Activated effector memory CD4-positive, alpha-beta T cell treated with Interleukin-2 at 50 U/mL for 16 hours (primary cell): Measurements from ENCODE around the gene MAPK6.
"Not testable (repeated sequence)": the region's sequence is repeated elsewhere in the genome, so short reads cannot be mapped to it uniquely, and the experiment has no call there.

Experiments
- DNase-seq: peaks from one replicate; pipeline ENCODE4 v3.0.0-alpha.2; 2020

Gene MAPK6

DNA sequence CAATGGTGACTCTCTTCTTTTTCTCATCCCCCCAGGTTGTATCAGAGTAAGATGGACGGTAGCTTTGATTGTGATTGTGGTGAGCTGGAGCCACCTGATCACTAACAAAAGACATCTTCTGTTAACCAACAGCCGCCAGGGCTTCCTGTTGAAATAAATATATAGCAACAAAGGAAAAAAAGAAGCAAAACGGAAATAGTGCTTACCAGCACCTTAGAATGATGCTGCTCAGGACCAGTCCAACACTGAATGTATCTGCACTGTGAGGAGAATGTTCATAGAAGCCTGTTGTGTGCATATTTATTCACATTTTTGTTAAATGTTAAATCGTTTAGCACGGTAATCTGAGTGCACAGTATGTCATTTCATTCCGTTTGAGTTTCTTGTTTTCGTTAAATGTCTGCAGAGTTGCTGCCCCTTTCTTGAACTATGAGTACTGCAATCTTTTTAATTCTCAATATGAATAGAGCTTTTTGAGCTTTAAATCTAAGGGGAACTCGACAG lies 26.8 kb downstream of the MAPK6 start:
- peak; percentile 24 for DNase-seq

DNA sequence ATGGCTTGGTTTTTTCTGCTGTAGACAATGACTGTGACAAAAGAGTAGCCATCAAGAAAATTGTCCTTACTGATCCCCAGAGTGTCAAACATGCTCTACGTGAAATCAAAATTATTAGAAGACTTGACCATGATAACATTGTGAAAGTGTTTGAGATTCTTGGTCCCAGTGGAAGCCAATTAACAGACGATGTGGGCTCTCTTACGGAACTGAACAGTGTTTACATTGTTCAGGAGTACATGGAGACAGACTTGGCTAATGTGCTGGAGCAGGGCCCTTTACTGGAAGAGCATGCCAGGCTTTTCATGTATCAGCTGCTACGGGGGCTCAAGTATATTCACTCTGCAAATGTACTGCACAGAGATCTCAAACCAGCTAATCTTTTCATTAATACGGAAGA lies 27.5 kb downstream of the MAPK6 start:
- DNase-seq = not testable (repeated sequence)

DNA sequence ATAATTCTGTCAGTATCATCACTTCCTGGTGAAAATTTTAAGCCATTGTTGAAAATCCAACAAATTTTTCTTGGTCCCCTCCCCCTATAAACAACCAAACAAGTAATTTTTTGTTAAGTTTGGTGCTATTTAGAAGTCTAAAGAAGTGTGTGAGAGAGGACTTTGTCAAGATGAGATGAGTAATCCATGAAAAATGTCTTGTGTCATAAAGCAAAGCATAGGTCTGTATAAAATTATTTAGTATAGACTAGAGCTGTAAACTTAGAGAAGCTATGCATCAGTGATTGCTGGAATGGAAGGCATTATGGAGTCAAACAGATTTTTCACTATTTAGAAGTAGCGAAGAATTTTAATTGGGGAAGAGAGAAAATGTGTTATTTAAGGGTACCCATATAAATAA lies 31.4 kb downstream of the MAPK6 start:
- no peak for DNase-seq

DNA sequence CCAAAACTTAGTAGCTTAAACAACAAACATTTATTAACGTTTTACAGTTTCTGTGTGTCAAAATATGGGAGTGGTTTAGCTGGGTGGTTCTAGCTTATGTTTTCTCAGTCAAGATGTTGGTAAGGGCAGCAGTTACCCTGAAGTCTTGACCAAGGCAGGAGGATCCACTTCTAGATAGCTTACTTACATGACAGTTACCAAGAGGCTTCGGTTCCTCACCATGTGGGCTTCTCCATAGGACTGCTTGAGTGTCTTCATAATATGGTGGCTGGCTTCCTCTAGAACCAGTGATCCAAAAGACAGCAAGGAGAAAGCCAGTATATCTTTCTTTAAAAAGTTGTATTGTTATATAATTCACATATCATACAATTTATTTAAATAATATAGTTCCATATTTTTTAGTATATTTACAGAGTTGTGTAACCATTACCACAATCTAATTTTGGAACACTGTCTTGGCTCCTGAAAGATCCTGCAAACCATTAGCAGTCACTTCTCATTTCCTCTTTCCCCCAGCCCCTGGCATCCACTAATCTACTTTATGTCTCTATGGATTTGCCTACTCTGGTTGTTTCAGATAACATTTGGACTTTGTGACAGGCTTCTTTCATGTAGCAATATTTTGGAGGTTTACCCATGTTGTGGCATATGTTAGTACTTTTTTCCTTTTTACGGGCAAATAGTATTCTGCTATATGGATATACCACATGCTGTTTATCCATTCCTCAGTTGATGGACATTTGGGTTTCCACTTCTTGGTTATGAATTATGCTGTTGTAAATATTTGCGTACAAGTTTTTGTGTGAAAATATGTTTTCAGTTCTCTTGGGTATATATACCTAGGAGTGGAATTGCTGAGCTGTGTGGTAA lies 33.3 kb downstream of the MAPK6 start:
- DNase-seq = no peak

DNA sequence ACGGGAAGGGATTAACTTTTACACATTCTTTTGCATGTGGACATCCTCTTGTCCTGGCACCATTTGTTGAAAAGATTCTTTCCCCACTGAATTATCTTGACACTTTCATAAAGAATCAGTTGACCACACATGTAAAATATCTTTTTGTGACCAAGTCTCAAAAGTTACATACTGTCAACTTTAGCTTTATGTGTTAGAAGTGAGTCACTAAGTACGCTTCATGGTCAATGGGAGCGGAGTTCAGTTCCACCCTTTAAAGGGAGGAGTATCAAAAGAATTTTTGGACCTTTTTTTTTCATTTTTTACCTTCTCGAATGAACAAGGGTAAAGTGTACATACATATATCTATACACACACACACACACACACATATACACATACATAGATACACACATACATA lies 35.4 kb downstream of the MAPK6 start:
- DNase-seq = no peak

DNA sequence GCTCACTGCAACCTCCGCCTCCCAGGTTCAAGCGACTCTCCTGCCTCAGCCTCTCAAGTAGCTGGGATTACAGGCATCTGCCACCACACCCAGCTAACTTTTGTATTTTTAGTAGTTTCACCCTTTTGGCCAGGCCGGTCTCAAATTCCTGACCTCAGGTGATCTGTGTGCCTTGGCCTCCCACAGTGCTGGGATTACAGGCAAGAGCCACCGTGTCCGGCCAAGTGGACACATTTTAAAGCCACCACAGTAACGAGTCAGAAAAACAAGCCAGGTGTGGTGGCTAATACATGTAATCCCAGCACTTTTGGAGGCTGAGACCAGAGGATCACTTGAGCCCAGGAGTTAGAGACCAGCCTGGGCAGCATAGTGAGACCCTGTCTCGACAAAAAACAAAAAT lies 35.8 kb downstream of the MAPK6 start:
- not testable (repeated sequence) for DNase-seq

DNA sequence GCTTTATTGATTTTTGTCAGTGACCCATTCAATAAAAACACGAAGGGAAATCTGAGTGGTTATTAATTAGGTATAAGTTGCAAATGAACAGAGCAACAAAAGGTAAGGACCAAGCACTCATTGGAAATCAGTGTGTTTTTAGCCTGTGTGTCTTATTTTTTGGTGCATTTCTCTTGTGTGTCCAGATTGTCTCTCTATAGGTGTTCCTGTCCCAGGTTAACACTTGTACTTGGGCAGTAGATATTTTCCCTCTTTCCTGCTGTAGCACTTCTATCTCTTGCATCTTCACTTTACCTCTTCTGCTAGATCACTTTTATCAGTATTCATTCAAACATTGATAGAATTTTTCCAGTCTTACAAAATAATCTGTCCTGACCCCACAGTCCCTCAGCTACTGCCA lies 37.0 kb downstream of the MAPK6 start:
- DNase-seq = no peak

DNA sequence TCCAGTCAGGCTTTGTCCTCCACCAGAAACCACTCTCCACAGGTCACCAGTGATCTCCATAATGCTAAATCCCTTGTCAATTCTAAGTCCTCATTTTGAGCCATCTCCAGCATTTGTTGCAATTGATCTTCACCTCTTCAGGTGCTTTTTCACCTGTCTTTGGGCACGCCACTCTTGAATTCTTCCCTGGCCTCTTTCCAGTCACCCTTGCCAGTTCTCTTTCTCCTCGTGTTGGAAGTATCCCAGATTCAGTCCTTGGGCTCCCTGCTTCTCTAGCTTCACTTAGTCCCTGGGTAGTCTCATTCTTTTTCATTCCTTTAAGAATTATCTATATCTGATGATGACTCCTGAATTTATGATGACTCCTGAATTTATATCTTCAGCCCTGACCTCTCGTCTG lies 37.5 kb downstream of the MAPK6 start:
- DNase-seq = no peak

DNA sequence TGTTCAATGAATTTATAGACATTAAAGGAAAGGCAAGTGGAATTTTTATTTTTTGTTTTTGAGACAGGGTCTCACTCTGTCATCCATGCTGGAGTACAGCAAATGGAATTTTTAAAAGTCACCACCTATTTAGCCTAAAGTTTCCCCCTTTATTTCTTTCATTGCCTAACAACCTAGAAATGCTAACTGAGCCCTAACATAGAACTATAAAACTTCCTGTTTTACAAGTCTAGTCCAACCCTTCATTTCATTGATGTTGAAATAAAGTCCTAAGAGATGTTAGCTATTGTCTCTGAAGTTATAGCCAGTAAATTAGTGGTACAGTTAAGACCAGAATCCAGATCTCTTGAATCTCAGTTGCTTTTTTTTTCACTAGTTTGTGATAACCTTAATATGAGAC lies 39.0 kb downstream of the MAPK6 start:
- DNase-seq = no peak

DNA sequence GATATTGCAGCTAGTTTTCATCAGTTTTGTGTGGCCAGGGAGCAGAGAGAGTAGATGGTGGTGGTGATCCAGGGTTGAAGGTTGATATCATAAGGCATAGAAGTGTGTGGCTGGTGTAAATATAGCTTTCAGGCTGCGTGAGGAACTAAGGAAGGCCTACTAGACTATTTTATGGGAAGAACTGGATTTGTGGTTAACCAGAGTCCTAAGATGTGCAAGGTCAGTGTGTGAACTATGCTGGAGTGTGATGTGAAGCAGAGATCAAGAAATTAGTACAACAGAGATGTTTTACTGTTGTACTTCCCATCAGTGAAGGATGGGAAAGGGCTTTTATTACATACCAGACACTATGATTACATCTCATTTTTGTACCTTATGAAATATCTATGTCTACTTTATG lies 41.5 kb downstream of the MAPK6 start:
- no peak for DNase-seq

DNA sequence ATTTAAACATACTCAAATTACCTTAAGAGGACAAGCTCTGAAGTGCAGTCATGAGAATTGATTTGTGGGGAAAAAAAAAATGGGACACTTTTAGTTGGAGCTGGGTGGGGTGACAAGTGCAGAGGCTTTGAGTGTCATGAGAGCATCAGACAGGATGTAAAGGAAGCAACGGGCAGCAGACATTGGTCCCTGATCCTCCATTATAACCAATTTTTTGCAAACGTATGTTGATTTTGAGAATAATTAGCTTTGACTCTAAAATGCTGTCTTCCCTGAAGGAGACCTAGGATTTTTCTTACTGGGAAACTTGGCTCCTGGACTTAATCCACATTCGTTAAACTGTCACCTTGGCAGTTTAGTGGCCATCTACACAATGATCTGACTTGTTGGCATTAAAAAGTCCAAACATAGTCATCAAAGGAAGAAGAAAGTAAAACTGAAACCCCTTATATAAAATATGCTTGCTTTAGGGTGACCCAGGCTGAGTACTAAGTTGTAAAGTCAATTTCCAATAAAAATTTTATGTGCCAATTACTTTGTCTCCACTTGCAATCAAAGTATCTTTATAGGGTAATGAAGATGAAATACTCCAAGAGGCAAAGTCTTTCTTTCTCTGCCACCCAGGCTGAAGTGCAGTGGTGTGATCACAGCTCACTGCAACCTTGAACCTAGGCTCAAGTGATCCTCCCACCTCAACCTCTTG lies 48.0 kb downstream of the MAPK6 start:
- DNase-seq = no peak

DNA sequence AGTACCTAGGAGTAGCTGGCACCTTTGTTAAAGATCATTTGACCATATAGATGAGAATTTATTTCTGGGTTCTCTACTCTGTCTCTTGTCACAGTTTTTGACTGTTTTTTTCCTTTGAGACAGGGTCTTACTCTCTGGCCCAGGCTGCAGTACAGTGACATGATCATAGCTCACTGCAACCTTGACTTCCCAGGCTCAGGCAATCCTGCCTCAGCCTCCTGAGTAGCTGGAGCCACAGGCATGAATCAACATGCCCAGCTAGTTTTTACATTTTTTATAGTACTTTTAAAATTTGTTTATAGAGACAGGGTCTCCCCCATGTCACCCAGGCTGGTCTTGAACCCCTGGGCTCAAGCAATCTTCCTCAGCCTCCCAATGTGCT lies 48.5 kb downstream of the MAPK6 start:
- no peak for DNase-seq

DNA sequence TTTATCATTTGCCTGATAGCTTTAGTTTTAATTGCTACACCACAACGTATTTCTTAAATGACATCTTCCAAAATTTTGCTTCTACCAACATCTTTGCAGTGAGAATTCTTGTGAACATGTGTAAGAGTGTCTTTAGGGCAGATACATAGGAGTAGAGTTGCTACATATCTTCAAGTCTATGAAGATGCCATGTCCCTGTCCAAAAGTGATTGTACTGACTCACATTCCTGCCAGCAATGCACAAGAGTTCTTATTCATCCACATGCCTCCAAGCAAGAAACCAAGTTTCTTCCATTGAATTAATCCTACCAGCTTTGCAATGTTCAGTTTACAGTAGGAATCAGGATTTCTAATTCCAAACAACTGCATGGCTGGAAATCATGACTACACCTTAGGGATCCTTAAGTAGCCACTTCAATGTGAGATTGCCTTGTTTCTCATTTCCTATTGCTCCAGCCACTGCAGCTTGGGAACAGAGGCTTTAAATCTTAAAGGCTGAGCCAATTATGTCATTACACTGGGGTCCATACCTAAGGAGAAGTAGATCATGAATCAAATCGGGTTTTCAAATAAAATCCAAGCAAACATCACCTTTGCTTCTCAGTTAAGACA lies 49.1 kb downstream of the MAPK6 start:
- no peak for DNase-seq

DNA sequence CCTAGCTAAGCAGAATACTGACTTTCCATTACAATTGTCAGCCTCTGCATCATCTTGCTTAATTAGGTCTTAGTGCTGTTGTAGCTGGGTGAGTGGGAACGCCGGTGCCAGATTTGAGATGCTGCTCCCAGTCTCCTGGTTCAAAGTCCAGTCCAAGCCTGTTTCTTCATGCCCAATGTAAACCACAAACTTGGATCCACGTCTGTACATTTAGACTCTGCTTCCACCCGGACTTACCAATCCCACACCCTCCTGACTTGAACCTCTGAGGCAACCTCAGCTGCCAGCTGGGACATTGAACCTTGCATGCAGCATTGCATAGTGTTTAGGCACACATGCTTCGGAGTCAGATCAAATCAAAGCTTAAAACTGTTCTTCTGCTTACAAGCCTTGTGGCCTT lies 50.5 kb downstream of the MAPK6 start:
- no peak for DNase-seq

DNA sequence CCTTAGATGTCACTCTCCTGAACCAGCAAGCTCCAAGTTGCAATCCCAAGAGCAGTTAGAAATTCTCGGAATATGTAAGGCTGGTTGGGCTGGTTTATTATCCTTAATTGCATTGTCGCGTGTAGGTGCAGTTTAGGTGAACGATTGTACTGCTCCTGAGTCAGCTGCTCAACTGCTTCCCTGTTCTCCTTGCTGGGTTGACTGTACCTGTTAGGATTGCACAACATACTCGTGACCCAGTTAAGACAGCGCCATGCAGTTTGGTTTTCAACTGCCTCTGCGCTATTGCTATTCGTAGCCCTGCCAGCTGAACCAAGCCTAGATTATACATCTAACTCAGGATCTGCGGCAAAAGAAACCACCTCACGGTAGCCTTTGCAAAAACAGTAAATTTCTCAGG lies 52.6 kb downstream of the MAPK6 start:
- no peak for DNase-seq

DNA sequence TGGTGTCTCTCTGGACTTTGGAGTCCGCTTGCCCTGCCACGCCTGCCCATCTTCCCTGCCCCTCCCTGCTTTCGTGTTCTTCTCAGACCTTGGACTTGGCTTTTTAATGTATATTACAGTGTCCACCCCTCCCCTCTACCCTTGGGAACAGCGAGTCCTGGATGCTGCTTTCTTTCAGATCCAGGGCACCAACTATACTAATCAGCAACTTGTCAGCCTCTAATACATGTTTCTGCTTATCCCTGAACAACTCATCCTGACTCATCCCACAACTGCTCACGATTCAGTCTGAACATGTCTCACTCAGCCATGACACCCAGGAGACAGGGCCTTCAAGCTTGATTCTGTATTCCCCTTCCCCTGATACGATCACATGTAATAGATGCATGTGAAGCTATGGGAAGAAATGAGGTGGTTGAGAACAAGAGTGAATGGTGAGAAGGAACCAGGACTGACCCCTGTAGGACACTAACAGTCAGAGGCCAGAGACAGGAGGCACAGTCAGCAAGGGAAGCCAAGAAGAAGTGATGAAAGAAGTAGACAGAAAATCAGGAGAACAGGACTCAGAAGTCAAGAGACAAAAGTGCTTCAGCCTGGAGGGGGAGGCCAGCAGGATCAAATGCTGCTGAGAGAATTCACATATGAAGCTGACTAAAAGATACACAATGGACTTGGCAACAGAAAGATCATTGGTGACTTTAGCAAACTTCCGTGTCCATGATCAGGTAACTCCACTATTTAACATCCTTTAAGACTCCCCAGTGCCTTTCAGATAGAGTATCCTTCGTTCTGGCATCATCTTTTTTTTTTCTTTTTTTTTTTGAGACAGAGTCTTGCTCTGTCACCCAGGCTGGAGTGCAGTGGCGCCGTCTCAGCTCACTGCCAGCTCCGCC lies 58.1 kb downstream of the MAPK6 start:
- DNase-seq = no peak

DNA sequence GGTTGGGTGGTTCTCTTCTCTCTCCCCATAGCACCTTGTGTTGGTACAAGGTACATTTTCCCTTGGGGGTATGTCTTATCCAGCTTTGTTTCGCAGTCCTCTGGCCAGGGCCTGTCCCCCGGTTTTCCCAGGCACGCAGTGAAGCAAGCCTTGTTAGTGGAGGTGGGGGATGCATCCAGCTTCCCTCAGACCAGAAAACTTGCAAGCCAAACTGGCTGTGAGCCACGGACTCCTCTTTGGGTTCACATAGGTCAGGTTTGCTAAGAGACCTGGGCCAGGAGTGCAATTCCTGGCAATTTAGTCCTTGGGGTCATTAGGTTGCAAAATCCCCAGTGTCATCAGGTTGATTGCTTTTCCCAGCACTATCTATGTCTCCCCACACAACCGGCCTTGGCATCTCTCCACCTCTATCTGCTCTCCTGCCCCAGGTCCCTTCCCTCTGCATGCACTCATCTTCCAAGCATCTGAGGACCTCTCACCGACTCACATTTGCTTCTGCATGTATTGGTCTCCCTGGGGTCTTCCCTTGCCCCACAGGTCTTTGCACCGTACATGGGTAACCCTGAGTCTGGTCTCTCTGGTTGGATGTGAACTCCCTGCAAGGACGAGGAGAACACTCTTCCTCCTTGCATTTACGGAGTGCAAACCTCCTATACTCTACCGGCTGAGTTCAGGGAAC lies 59.3 kb downstream of the MAPK6 start:
- DNase-seq = no peak

DNA sequence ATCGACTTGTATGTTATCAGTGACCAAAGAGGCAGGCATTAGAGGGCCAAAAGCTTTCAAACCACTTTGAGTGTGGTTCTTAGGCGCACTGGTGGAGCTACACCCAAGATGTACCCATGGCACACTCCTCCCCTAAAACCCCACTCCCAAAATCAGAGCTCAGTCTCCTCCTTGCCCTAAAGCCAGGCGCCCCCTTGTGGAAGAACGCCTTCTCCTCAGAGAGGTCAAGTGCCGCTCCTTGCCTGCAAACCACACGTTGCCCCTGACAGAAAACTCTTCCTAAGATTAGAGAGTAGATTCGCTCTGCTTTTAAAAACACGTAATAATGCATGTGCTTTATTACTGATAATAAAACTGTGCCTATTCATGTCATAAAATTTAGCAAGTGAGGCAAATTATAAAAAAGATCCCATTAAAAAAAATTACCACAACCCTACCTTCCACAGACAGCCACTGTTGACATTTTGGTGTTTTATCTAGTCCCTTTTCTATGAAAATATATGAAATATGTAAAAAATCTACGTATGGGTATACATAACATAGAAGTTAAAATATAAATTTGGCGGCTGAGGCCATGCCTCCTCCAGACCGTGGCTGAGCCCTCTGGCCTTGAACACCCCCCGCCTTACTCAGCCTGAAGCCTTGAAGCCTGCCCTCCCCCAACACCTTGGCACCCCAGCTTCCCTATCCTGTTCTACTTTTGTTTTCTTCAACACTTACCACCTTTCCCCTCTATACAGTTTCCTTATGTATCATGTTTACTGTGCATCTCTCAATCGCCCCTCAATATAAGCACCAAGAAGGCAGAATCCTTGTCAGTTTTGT lies 60.1 kb downstream of the MAPK6 start:
- DNase-seq = peak; percentile 61

DNA sequence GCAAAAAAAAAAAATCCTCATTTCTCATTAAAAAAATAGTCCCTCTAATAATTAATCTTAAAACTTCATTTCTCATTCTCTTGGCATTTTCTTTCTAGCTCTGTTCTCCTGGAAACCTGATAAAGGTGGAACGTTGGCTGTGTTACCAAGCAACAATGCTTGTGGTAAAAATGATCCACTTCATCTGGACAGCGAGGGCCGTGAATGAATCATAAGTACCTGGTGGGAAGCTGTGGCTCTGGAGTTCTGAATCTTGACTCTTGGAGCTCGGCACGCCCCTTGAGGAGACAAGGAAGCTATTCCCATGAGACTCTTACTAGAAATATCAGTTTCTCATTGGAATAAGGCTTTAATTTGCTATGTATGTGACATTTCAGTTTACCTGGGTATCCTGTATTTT lies 61.0 kb downstream of the MAPK6 start:
- no peak for DNase-seq

DNA sequence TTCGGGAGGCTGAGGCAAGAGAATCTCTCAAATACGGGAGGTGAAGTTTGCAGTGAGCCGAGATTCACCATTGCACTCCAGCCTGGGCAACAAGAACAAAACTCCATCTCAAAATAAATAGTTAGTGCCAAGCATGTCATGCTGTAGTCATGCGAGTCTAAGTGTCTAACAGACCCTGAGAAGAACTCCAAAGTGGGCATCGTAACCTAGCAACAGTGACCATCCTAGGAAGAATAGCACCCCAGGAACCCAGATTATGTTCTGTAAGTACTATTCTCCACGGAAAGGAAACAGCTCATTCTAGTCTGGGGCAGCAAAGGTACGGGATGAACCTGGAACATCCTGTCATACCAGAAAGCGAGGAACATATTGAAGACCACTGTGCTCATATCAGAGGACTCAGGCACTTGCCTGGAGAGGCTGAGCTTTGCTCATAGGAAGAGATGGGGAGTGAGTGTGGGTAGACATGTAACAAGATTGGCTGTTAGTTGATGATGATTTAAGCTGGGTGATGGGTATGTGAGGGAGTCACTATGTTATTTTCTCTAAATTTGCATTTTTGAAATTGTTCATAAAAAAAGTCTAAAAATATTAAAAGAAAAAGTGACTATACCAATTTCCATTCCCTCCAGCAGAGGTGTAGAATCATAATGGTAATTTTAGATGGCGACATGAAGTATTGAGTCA lies 61.8 kb downstream of the MAPK6 start:
- no peak for DNase-seq
